Heart left ventricle (tissue), 13 donors: ENCODE results near the gene CSF1.

ENCODE experiments used
- POLR2A ChIP-seq, 2 donors: fragments of 450-650 bp; IDR thresholded peaks; one replicate each; pipeline ENCODE4 v1.6.1; 2017; ENCODE audit warnings: antibody characterized with exemption in 2 of 2, mild to moderate bottlenecking in 2 of 2, moderate library complexity in 2 of 2
- TF ChIP-seq, protein P1 (sequence below), 12 donors: fragments of 200-600 bp; sonication (generic) in 4 of 12; IDR thresholded peaks; one replicate each; pipeline versions ENCODE4 v1.5.0 to v1.8.0; 2018 to 2022; ENCODE audit warnings: antibody characterized with exemption in 12 of 12, mild to moderate bottlenecking in 5 of 12
- donor health status: ischemic (EF 13 %, LVEDD 7.1; RV severe dilation, severe dysfunction).
- donor health status: DM: no; HTN: yes; CAD: no.
- donor health status: DM: no; HTN: no; CAD: no.
- donor health status: ischemic (EF 25% LVEDD 6.9; RV normal size, moderate dysfunction).
- donor health status: ischemic (EF 25% LVEDD 5.7; RV mildly dilated, moderate dysfunction).
- donor health status: ischemic (EF 35%, LVEDD 5.7; RV mildly dilated, moderate dysfunction).
- donor health status: nonischemic (EF 11% LVEDD 7.7; RV severe dilation, severe dysfunction).
- donor health status: DM: yes; HTN: yes; CAD: no.
- donor health status: PGD.
- donor health status: ischemic (EF 29% LVEDD 5.4; RV normal size, mild dysfunction).
- donor health status: nonischemic (EF 23%, LVEDD 6.1; RV moderate dilation, normal function).

DNA sequence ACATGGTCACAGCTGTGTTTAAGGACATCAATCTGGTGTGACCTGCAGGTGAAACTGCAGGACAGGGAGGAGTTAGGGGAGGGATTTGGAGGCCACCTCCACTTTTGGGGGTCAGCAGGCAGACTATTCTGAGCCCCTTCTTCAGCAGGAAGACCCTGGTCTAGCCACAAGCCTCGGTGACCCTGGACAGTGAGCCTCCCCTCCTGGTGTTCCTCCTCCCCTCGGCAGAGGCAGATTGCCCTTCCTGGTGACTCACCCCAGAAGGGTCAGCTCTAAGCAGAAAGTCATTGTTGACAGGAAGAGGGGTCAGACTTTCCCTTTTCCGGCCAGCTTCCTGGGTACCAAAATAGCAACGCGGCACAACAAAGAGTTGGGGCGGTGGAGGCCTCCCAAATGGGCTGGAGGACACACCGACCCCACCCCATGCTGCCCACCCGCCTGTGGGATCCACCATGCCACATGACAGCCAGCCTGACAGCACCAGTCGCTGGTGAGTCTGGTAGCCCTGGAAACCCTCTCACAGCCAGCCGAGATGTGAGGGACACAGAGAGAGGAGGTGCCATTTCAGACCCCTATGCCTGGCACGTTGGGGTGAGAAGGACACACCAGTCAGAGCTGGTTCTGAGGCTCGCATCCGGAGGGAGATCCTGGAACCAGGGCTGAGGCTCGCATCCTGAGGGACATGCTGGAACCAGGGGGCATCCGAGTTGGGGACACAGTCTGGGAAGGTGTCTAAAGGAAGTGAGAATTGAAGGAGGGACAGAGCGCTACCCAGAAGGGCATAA, 14.7 kb upstream of the CSF1 start:
- TF ChIP-seq, protein P1, sequence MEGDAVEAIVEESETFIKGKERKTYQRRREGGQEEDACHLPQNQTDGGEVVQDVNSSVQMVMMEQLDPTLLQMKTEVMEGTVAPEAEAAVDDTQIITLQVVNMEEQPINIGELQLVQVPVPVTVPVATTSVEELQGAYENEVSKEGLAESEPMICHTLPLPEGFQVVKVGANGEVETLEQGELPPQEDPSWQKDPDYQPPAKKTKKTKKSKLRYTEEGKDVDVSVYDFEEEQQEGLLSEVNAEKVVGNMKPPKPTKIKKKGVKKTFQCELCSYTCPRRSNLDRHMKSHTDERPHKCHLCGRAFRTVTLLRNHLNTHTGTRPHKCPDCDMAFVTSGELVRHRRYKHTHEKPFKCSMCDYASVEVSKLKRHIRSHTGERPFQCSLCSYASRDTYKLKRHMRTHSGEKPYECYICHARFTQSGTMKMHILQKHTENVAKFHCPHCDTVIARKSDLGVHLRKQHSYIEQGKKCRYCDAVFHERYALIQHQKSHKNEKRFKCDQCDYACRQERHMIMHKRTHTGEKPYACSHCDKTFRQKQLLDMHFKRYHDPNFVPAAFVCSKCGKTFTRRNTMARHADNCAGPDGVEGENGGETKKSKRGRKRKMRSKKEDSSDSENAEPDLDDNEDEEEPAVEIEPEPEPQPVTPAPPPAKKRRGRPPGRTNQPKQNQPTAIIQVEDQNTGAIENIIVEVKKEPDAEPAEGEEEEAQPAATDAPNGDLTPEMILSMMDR (IDR thresholded peaks at IDR 0.05), result no peak
- no peak for TF ChIP-seq POLR2A (IDR thresholded peaks at IDR 0.05)
